Mucosa of descending colon (tissue), 3 donors: Measurements from ENCODE around the gene ZFP82. TPM values are rescaled to one million over a fixed set of nuclear protein-coding genes. Genes with fewer than 3 reads are reported as not detected.

ENCODE experiments used
- ATAC-seq: fragments of 200-7000 bp; cut with Tn5 transposase; one replicate; pipeline ENCODE4 v1.9.1; 2020; ENCODE audit warnings: mild to moderate bottlenecking, moderate library complexity
- DNase-seq, 3 donors: peaks; one replicate each; pipeline ENCODE4 v3.0.0-alpha.2; 2020
- H3K36me3 ChIP-seq: fragments of 200-600 bp; one replicate; pipeline ENCODE4 v1.8.0; 2021; ENCODE audit warnings: low read depth, mild to moderate bottlenecking
- H3K4me1 ChIP-seq: fragments of 200-600 bp; one replicate; pipeline ENCODE4 v1.8.0; 2021; ENCODE audit warnings: low read depth, mild to moderate bottlenecking
- H3K4me3 ChIP-seq: fragments of 200-600 bp; one replicate; pipeline ENCODE4 v1.8.0; 2021; ENCODE audit warnings: mild to moderate bottlenecking
- H3K9me3 ChIP-seq: fragments of 200-600 bp; one replicate; pipeline ENCODE4 v1.8.0; 2021; ENCODE audit warnings: mild to moderate bottlenecking
- CTCF ChIP-seq: fragments of 200-600 bp; IDR thresholded peaks from one replicate; pipeline ENCODE4 v1.8.0; 2022; ENCODE audit warnings: antibody characterized with exemption, mild to moderate bottlenecking
- intact Hi-C, 2 donors: fragments of 100-400 bp; cut with DNase I in 1 of 2; cut with micrococcal nuclease in 1 of 2; formaldehyde crosslinking; loops; one replicate each; pipeline versions ENCODE4 v1.11.0 to v1.11.1; 2022; cut with DNase I, micrococcal nuclease
- long read RNA-seq, 2 donors: library from polyadenylated mRNA; unstranded; transcript quantifications; one replicate each; pipeline ENCODE4 v2.0.0, GENCODE V29; 2019 to 2021
- total RNA-seq, 3 donors: library from RNA; stranded (reverse); fragmentation: NEBNext Ultra II Directional in 2 of 3; extraction: Animal tissue kit (Norgen Biotek cat#: 25700) in 2 of 3; gene quantifications; one replicate each; pipeline versions ENCODE4 v1.2.1 to v1.2.4, GENCODE V29; 2021 to 2023
- donor health status: DM: no; HTN: no; CAD: no; lungs with moderate emphysema.
- donor health status: DM: no; HTN: no; CAD: no.
- donor health status: DM: no; HTN: yes; CAD: no.

The ZFP82 gene
- 1 to 10 TPM; 1.1 to 5.3 (median 1.2) TPM for total RNA-seq
- long read RNA-seq, donor 1, transcript ZFP82-201 (5 exons, 2,623 nt): major isoform, 6 of 8 reads
- long read RNA-seq, donor 1, partial matches to known transcripts: 0 of 8 reads
- long read RNA-seq, donor 1, other reads (novel, unspliced or antisense): 2 of 8 reads
- long read RNA-seq, donor 2: 0 reads

DNA sequence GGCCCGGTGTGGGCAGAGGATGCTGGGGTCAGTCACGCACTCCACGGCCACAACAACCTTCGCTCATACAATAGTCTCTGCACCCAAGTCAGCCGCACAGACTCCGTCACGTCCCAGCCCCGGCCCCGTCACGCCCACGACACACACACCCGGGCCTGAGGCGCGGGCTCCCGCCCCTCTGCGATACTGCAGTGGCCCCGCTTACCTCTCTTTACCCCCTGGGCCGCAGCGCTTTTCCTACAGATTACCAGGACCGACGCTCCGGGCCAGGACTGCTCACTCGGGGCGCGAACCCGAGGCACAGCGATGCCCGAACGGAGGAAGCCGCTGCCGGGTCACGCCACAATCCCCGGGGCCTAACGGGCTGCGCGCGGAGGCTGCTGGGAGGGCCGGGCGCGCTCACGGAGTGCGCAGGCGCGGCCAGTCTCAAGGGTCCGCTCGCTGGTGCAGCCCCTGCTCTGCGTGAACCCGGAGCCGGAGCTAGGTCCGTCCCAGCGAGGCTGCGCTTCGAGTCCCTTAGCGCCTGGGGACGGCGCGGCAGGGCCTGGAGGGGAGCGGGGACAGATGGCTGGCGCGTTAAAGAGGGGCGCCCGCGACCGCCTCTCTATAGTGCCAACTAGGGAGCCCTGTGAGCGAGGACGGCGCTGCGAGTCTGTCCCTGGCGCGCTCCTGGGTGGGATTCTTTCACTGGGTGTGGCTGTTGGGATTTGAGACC is at the start of gene ZFP82:
Gene ZFP82 (minus strand): TSS at position 358 of the 715 bp plus-strand sequence. CDS start 8,855 bp downstream, outside the sequence.
- H3K4me1 ChIP-seq: peaks cover 9% of the 10 kb centered on the region
- no peak for TF ChIP-seq CTCF
- H3K9me3 ChIP-seq: peaks cover 19% of the 10 kb centered on the region
- no peaks in the 10 kb centered on the region for H3K36me3 ChIP-seq
- ATAC-seq (peak; percentile 98), DNase-seq (peak; percentile 78 to 83 (median 82))
- peak within 1 kb of the TSS; percentile 61 for H3K4me3 ChIP-seq
- intact Hi-C loops: no loop called here

DNA sequence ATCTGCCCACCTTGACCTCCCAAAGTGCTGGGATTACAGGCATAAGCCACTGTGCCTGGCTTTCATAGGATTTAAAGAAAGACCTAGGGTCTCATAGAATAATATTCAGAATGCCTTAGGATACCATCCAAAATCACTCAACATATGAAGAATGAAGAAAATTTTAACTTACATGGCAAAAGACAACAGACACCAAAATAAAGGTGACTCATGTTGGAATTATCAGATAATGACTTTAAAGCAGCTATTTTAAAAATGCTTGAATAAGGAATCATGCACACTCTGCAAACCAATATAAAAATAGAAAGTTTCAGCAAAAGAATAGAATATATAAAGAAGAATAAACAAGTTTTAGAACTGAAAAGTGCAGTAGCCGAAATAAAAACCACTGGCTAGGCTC is 41.6 kb upstream of the ZFP82 start:
- DNase-seq: no peak
- no peak for TF ChIP-seq CTCF

GRCh38 chr19:36456831-36457230 is 38.4 kb upstream of the ZFP82 start:
- H3K9me3 ChIP-seq: peaks cover 75% of the 10 kb centered on the region
- ATAC-seq: no peak
- H3K4me3 ChIP-seq: no peak overlapping the region
- no peak for DNase-seq
- TF ChIP-seq CTCF: no peak
- intact Hi-C loops: no loop called here
- no peaks in the 10 kb centered on the region for H3K36me3 ChIP-seq
- no peaks in the 10 kb centered on the region for H3K4me1 ChIP-seq

More for the DNA sequence above, 41.6 kb upstream of the ZFP82 start:
- Histone ChIP-seq H3K4me1 (no peaks in the 10 kb centered on the region), H3K9me3 (peaks cover 67% of the 10 kb centered on the region), H3K36me3 (no peaks in the 10 kb centered on the region), H3K4me3 (no peak overlapping the region)
- intact Hi-C loops: no loop called here
- no peak for ATAC-seq

GRCh38 chr19:36449059-36449670 is 30.7 kb upstream of the ZFP82 start:
- Histone ChIP-seq H3K36me3 (no peaks in the 10 kb centered on the region), H3K4me3 (no peak overlapping the region)

GRCh38 chr19:36441339-36441738 is 22.9 kb upstream of the ZFP82 start:
- no peaks in the 10 kb centered on the region for H3K36me3 ChIP-seq
- no peak overlapping the region for H3K4me3 ChIP-seq
- ATAC-seq (no peak), DNase-seq (no peak)
- intact Hi-C loops: no loop called here
- TF ChIP-seq CTCF: no peak
- H3K9me3 ChIP-seq: peaks cover 87% of the 10 kb centered on the region
- no peaks in the 10 kb centered on the region for H3K4me1 ChIP-seq

More at GRCh38 chr19:36449059-36449670, 30.7 kb upstream of the ZFP82 start:
- intact Hi-C loops: no loop called here
- DNase-seq (no peak), ATAC-seq (no peak)
- H3K9me3 ChIP-seq: peaks cover 100% of the 10 kb centered on the region
- H3K4me1 ChIP-seq: no peaks in the 10 kb centered on the region
- no peak for TF ChIP-seq CTCF
